NB4 (cell line): ENCODE measurements around the gene KCNH6.

Source experiments
- MYC ChIP-seq: IDR thresholded peaks from 2 replicates; pipeline ENCODE4 v1.6.1; 2011; ENCODE audit warnings: low read depth, low read length
- POLR2A ChIP-seq: IDR thresholded peaks from 2 replicates; pipeline ENCODE4 v1.6.1; 2011; ENCODE audit warnings: mild to moderate bottlenecking; ENCODE audit not compliant: insufficient read length; ENCODE audit errors: extremely low read depth
- TF ChIP-seq, protein P1 (sequence below): IDR thresholded peaks from one replicate; pipeline ENCODE4 v1.5.1; 2012; ENCODE audit warnings: low read depth, low read length
- TF ChIP-seq, protein P2 (sequence below): IDR thresholded peaks from 2 replicates; pipeline ENCODE4 v1.6.1; 2011; ENCODE audit warnings: low read depth, low read length

DNA sequence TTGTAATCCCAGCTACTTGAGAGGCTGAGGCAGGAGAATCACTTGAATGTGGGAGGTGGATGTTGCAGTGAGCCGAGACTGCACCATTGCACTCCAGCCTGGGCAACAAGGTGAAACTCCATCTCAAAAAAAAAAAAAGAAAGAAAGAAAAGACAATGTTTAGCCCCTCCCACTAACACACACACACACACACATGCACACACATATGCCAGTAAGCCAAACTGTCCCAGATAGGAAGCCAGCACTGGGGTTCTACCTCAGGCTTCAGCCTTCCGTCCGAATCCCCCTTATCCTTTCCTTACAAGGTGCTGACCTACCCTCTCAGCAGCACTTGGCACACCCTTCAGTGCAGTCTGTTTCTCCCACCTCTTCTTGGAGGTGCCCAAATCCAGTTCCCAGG is 8.7 kb upstream of the KCNH6 start:
- TF ChIP-seq, protein P1, sequence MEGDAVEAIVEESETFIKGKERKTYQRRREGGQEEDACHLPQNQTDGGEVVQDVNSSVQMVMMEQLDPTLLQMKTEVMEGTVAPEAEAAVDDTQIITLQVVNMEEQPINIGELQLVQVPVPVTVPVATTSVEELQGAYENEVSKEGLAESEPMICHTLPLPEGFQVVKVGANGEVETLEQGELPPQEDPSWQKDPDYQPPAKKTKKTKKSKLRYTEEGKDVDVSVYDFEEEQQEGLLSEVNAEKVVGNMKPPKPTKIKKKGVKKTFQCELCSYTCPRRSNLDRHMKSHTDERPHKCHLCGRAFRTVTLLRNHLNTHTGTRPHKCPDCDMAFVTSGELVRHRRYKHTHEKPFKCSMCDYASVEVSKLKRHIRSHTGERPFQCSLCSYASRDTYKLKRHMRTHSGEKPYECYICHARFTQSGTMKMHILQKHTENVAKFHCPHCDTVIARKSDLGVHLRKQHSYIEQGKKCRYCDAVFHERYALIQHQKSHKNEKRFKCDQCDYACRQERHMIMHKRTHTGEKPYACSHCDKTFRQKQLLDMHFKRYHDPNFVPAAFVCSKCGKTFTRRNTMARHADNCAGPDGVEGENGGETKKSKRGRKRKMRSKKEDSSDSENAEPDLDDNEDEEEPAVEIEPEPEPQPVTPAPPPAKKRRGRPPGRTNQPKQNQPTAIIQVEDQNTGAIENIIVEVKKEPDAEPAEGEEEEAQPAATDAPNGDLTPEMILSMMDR = no peak
- TF ChIP-seq POLR2A = no peak
- TF ChIP-seq, protein P2, sequence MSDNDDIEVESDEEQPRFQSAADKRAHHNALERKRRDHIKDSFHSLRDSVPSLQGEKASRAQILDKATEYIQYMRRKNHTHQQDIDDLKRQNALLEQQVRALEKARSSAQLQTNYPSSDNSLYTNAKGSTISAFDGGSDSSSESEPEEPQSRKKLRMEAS = no peak
- TF ChIP-seq MYC = no peak
